Measurements from ENCODE around the gene MASP1. TPM values are rescaled to one million over a fixed set of nuclear protein-coding genes. Genes with fewer than 3 reads are reported as not detected.

MASP1 gene
- total RNA-seq, result 10 to 100 TPM in 1 of 2 donors, under 1 TPM in 1; 0.52 to 11.1 TPM

GRCh38 chr3:187291512-187292132 lies at the start of gene MASP1:
TSS of gene MASP1 (minus strand) at chr3:187291737. CDS start at chr3:187291632, 105 bp downstream.
- H3K9ac ChIP-seq (ENCODE audit: low read depth in 2 of 2, low read length in 2 of 2), result no peak within 1 kb of the TSS
- TF ChIP-seq CTCF (IDR thresholded peaks at IDR 0.05), result no peak
- no peaks in the 10 kb centered on the region for H3K9me3 ChIP-seq
- no peaks in the 10 kb centered on the region for H3K27me3 ChIP-seq
- peak within 1 kb of the TSS; percentile 13 for H3K4me3 ChIP-seq
- DNase-seq, result no peak
- no peaks in the 10 kb centered on the region for H3K36me3 ChIP-seq
- intact Hi-C loops (cut with DNase I), result no loop called here
- H3K4me1 ChIP-seq, result no peaks in the 10 kb centered on the region
- peak within 1 kb of the TSS; percentile 36 for H3K27ac ChIP-seq

GRCh38 chr3:187340578-187340977 lies 49.0 kb upstream of the MASP1 start:
- no peaks in the 10 kb centered on the region for H3K4me1 ChIP-seq
- intact Hi-C loops (cut with DNase I), result no loop called here
- no peaks in the 10 kb centered on the region for H3K36me3 ChIP-seq
- no peak for DNase-seq
- no peak overlapping the region for H3K27ac ChIP-seq
- H3K27me3 ChIP-seq, result no peaks in the 10 kb centered on the region
- no peaks in the 10 kb centered on the region for H3K9me3 ChIP-seq
- H3K4me3 ChIP-seq, result no peak overlapping the region
- no peak overlapping the region for H3K9ac ChIP-seq (ENCODE audit: low read depth in 2 of 2, low read length in 2 of 2)
- no peak for TF ChIP-seq CTCF (IDR thresholded peaks at IDR 0.05)

GRCh38 chr3:187336322-187336721 lies 44.8 kb upstream of the MASP1 start:
- intact Hi-C loops (cut with DNase I), result no loop called here

GRCh38 chr3:187334904-187335303 lies 43.4 kb upstream of the MASP1 start:
- intact Hi-C loops (cut with DNase I), result no loop called here

More at GRCh38 chr3:187336322-187336721, 44.8 kb upstream of the MASP1 start:
- no peak overlapping the region for H3K9ac ChIP-seq (ENCODE audit: low read depth in 2 of 2, low read length in 2 of 2)
- no peak overlapping the region for H3K27ac ChIP-seq
- H3K27me3 ChIP-seq, result no peaks in the 10 kb centered on the region
- DNase-seq, result no peak
- H3K4me1 ChIP-seq, result no peaks in the 10 kb centered on the region
- H3K9me3 ChIP-seq, result no peaks in the 10 kb centered on the region
- H3K36me3 ChIP-seq, result no peaks in the 10 kb centered on the region
- TF ChIP-seq CTCF (IDR thresholded peaks at IDR 0.05), result no peak
- H3K4me3 ChIP-seq, result no peak overlapping the region

GRCh38 chr3:187328691-187329090 lies 37.2 kb upstream of the MASP1 start:
- Histone ChIP-seq H3K27ac (no peak overlapping the region), H3K4me3 (no peak overlapping the region), H3K9me3 (no peaks in the 10 kb centered on the region), H3K4me1 (no peaks in the 10 kb centered on the region), H3K27me3 (no peaks in the 10 kb centered on the region), H3K36me3 (no peaks in the 10 kb centered on the region), H3K9ac (ENCODE audit: low read depth in 2 of 2, low read length in 2 of 2) (no peak overlapping the region)
- no peak for DNase-seq
- no peak for TF ChIP-seq CTCF (IDR thresholded peaks at IDR 0.05)
- intact Hi-C loops (cut with DNase I), result no loop called here

More at GRCh38 chr3:187334904-187335303, 43.4 kb upstream of the MASP1 start:
- no peak for TF ChIP-seq CTCF (IDR thresholded peaks at IDR 0.05)
- H3K4me3 ChIP-seq, result no peak overlapping the region
- no peak overlapping the region for H3K27ac ChIP-seq
- H3K27me3 ChIP-seq, result no peaks in the 10 kb centered on the region
- H3K9me3 ChIP-seq, result no peaks in the 10 kb centered on the region
- DNase-seq, result no peak
- H3K9ac ChIP-seq (ENCODE audit: low read depth in 2 of 2, low read length in 2 of 2), result no peak overlapping the region
- H3K36me3 ChIP-seq, result no peaks in the 10 kb centered on the region
- no peaks in the 10 kb centered on the region for H3K4me1 ChIP-seq
